ENCODE data around the gene EYA4. TPM values are rescaled to one million over a fixed set of nuclear protein-coding genes. Genes with fewer than 3 reads are reported as not detected.
"Not testable (repeated sequence)": the region's sequence is repeated elsewhere in the genome, so short reads cannot be mapped to it uniquely, and the experiment has no call there.

The EYA4 gene
- total RNA-seq, 2 experiments from 2014 or later: not detected

DNA sequence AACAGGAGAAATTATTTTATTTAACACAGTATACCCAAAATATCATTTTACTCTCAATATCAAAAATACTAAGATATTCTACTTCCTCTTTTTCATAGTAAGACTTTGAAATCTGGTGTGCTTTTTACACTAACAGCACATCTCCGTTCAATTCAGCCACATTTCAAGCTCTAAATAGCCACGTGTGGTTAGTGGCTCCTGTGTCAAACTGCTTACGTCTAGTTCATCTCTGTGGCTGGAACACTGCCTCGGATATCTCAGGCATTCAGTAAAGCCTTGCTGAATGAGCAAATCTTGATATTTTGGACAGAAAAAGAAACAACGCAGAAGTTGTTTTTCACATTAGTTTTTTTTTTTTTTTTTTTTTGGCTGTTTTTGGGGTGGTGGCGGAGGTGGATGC is 136.1 kb downstream of the EYA4 start:
- Mint-ChIP-seq H3K4me1 (ENCODE audit: low read depth) (no peaks in the 10 kb centered on the region), H3K4me3 (no peak overlapping the region), H3K27ac (no peak overlapping the region), H3K36me3 (no peaks in the 10 kb centered on the region), H3K9me3 (no peaks in the 10 kb centered on the region), H3K27me3 (peaks cover 4% of the 10 kb centered on the region)
- DNase-seq: no peak
- intact Hi-C loops (cut with micrococcal nuclease): no loop called here
- POLR2A ChIA-PET: no interaction called here
- CTCF ChIA-PET: no interaction called here

DNA sequence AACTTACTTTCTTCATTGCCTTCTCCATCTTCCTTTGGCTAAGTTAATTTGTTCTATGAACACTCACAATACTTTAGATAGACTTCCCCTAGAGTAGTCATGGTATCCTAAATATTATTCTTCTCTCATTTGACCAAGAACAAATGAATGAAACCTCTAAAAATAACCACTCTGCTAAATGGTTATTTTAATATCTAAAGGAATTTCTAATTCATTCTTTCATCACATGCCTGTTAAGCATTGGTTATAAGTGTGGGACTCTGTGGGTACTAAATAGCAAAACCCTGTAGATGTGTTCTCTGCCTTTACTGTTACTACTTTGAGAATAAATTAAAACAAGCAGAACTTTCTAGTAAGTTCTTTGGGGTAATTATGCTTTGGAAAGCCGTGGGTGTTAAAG is 138.9 kb downstream of the EYA4 start:
- CTCF ChIA-PET: no interaction called here
- no peaks in the 10 kb centered on the region for H3K9me3 Mint-ChIP-seq
- intact Hi-C loops (cut with micrococcal nuclease): no loop called here
- POLR2A ChIA-PET: no interaction called here
- no peak overlapping the region for H3K4me3 Mint-ChIP-seq
- peaks cover 4% of the 10 kb centered on the region for H3K27me3 Mint-ChIP-seq
- no peaks in the 10 kb centered on the region for H3K36me3 Mint-ChIP-seq
- no peak for DNase-seq
- H3K27ac Mint-ChIP-seq: no peak overlapping the region
- no peaks in the 10 kb centered on the region for H3K4me1 Mint-ChIP-seq (ENCODE audit: low read depth)

- CTCF ChIA-PET: no interaction called here
- H3K4me1 Mint-ChIP-seq (ENCODE audit: low read depth): no peaks in the 10 kb centered on the region
- H3K27ac Mint-ChIP-seq: no peak overlapping the region
These were observed 139.6 kb downstream of the EYA4 start for GRCh38 chr6:133380723-133381122.

DNA sequence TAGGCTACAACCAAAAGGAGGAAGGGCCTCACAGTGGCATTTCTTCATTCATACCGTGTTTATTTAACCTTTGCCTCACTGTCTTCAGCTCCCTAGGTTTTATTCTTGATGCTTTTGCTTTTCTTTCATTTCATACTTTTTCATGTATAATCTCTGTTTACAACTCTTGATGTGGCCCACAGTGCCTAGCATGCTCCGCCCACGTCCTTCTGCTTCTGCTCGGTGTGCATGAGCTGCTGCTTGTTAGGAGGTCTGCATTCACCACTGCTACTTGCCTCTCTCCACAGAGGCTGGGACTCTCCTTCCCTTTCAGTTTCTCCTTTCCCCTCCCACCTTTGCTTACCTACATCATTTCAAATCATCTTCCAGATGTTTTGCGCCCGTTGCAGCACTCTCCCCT is 147.6 kb downstream of the EYA4 start:
- H3K27ac Mint-ChIP-seq: no peak overlapping the region
- DNase-seq: no peak
- no peaks in the 10 kb centered on the region for H3K9me3 Mint-ChIP-seq
- no peaks in the 10 kb centered on the region for H3K36me3 Mint-ChIP-seq
- ChIA-PET POLR2A (no interaction called here), CTCF (no interaction called here)
- no peaks in the 10 kb centered on the region for H3K27me3 Mint-ChIP-seq
- no peaks in the 10 kb centered on the region for H3K4me1 Mint-ChIP-seq (ENCODE audit: low read depth)
- intact Hi-C loops (cut with micrococcal nuclease): no loop called here
- no peak overlapping the region for H3K4me3 Mint-ChIP-seq

More at GRCh38 chr6:133380723-133381122, 139.6 kb downstream of the EYA4 start:
- Mint-ChIP-seq H3K36me3 (no peaks in the 10 kb centered on the region), H3K9me3 (no peaks in the 10 kb centered on the region), H3K27me3 (peaks cover 4% of the 10 kb centered on the region), H3K4me3 (no peak overlapping the region)
- DNase-seq: no peak
- intact Hi-C loops (cut with micrococcal nuclease): no loop called here
- POLR2A ChIA-PET: no interaction called here

- DNase-seq: no peak
- no peaks in the 10 kb centered on the region for H3K36me3 Mint-ChIP-seq
- H3K27ac Mint-ChIP-seq: no peak overlapping the region
- ChIA-PET POLR2A (no interaction called here), CTCF (no interaction called here)
- H3K4me3 Mint-ChIP-seq: no peak overlapping the region
- intact Hi-C loops (cut with micrococcal nuclease): no loop called here
- H3K9me3 Mint-ChIP-seq: no peaks in the 10 kb centered on the region
- no peaks in the 10 kb centered on the region for H3K27me3 Mint-ChIP-seq
- no peaks in the 10 kb centered on the region for H3K4me1 Mint-ChIP-seq (ENCODE audit: low read depth)
These were observed 149.0 kb downstream of the EYA4 start for GRCh38 chr6:133390168-133390567.

GRCh38 chr6:133392015-133392414 is 150.9 kb downstream of the EYA4 start:
- Mint-ChIP-seq H3K36me3 (no peaks in the 10 kb centered on the region), H3K4me3 (no peak overlapping the region), H3K9me3 (no peaks in the 10 kb centered on the region), H3K4me1 (ENCODE audit: low read depth) (no peaks in the 10 kb centered on the region), H3K27ac (no peak overlapping the region), H3K27me3 (no peaks in the 10 kb centered on the region)
- ChIA-PET CTCF (no interaction called here), POLR2A (no interaction called here)
- no peak for DNase-seq
- intact Hi-C loops (cut with micrococcal nuclease): no loop called here

DNA sequence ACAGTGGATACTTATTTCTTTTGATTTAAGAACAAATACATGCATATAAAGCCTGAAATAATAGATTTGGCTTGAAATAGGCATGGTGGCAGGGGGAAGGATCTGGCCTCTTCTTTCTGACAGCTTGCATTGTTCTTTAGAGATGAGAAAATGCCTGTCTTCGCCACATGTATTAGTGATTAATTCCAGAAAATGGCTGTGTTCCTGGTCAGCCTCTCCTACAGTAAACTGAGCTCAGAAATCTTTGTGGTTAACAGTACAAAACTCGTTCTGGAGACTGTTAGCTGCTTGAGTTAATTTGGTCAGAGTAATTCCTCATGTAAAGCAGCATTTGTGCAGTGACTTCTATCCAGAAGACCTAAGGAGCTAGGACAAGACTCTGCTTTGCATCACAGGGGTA is 151.5 kb downstream of the EYA4 start:
- Mint-ChIP-seq H3K27me3 (no peaks in the 10 kb centered on the region), H3K4me3 (no peak overlapping the region), H3K27ac (no peak overlapping the region), H3K9me3 (no peaks in the 10 kb centered on the region), H3K36me3 (no peaks in the 10 kb centered on the region), H3K4me1 (ENCODE audit: low read depth) (no peaks in the 10 kb centered on the region)
- ChIA-PET CTCF (no interaction called here), POLR2A (no interaction called here)
- no peak for DNase-seq
- intact Hi-C loops (cut with micrococcal nuclease): no loop called here

GRCh38 chr6:133393891-133394290 is 152.7 kb downstream of the EYA4 start:
- ChIA-PET CTCF (no interaction called here), POLR2A (no interaction called here)
- intact Hi-C loops (cut with micrococcal nuclease): no loop called here
- DNase-seq: no peak
- Mint-ChIP-seq H3K36me3 (no peaks in the 10 kb centered on the region), H3K27ac (no peak overlapping the region), H3K4me3 (no peak overlapping the region), H3K9me3 (no peaks in the 10 kb centered on the region), H3K27me3 (no peaks in the 10 kb centered on the region), H3K4me1 (ENCODE audit: low read depth) (no peaks in the 10 kb centered on the region)

GRCh38 chr6:133394630-133395029 is 153.5 kb downstream of the EYA4 start:
- Mint-ChIP-seq H3K4me3 (no peak overlapping the region), H3K4me1 (ENCODE audit: low read depth) (no peaks in the 10 kb centered on the region), H3K9me3 (no peaks in the 10 kb centered on the region), H3K27ac (no peak overlapping the region), H3K27me3 (no peaks in the 10 kb centered on the region), H3K36me3 (no peaks in the 10 kb centered on the region)
- DNase-seq: no peak
- intact Hi-C loops (cut with micrococcal nuclease): no loop called here
- ChIA-PET POLR2A (no interaction called here), CTCF (no interaction called here)

- H3K9me3 Mint-ChIP-seq: no peaks in the 10 kb centered on the region
- intact Hi-C loops (cut with micrococcal nuclease): no loop called here
- no peaks in the 10 kb centered on the region for H3K27me3 Mint-ChIP-seq
- DNase-seq: no peak
- POLR2A ChIA-PET: no interaction called here
- no peaks in the 10 kb centered on the region for H3K4me1 Mint-ChIP-seq (ENCODE audit: low read depth)
- H3K27ac Mint-ChIP-seq: no peak overlapping the region
- H3K4me3 Mint-ChIP-seq: no peak overlapping the region
- H3K36me3 Mint-ChIP-seq: no peaks in the 10 kb centered on the region
- CTCF ChIA-PET: no interaction called here
These were observed 155.3 kb downstream of the EYA4 start for GRCh38 chr6:133396233-133396983.

GRCh38 chr6:133396984-133397348 is 155.8 kb downstream of the EYA4 start:
- ChIA-PET CTCF (no interaction called here), POLR2A (no interaction called here)
- Mint-ChIP-seq H3K9me3 (no peaks in the 10 kb centered on the region), H3K36me3 (no peaks in the 10 kb centered on the region), H3K4me1 (ENCODE audit: low read depth) (no peaks in the 10 kb centered on the region), H3K4me3 (no peak overlapping the region), H3K27ac (no peak overlapping the region), H3K27me3 (no peaks in the 10 kb centered on the region)
- intact Hi-C loops (cut with micrococcal nuclease): no loop called here
- DNase-seq: no peak

DNA sequence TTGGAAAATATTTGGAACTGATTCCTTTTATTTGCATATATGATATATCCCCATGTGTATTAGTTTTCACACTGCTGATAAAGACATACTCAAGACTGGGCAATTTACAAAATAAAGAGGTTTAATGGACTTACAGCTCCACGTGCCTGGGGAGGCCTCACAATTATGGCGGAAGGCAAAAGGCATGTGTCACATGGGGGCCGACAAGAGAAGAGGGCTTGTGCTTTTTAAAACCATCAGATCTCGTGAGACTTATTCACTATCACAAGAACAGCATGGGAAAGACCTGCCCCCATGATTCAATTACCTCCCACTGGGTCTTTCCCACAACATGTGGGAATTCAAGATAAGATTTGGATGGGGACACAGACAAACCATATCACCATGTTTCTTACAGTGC is 156.4 kb downstream of the EYA4 start:
- H3K36me3 Mint-ChIP-seq; POLR2A ChIA-PET; H3K27ac Mint-ChIP-seq; H3K27me3 Mint-ChIP-seq; intact Hi-C loops (cut with micrococcal nuclease); DNase-seq; H3K4me1 Mint-ChIP-seq (ENCODE audit: low read depth); H3K4me3 Mint-ChIP-seq; CTCF ChIA-PET; H3K9me3 Mint-ChIP-seq: not testable (repeated sequence)

DNA sequence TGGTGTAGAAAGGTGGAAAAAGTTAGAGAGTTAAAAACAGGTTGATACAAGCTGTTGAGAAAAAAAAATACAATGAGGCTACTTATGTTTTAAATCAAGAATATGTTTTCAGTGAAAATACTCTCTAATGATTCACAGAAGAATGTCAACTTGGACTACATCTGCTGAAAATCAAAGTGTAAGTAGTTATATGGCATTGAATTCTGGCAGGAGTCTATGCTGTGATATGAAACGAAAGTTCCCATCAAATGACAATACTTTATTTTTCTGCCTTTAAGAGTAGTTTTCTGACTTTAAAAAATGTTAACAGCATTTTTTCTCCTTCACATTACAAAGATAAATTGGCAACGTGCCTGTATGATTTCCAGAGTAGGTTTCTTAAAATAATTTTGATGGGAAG is 158.3 kb downstream of the EYA4 start:
- no peak for DNase-seq
- no peak overlapping the region for H3K27ac Mint-ChIP-seq
- no peak overlapping the region for H3K4me3 Mint-ChIP-seq
- ChIA-PET POLR2A (no interaction called here), CTCF (no interaction called here)
- no peaks in the 10 kb centered on the region for H3K36me3 Mint-ChIP-seq
- no peaks in the 10 kb centered on the region for H3K9me3 Mint-ChIP-seq
- no peaks in the 10 kb centered on the region for H3K27me3 Mint-ChIP-seq
- no peaks in the 10 kb centered on the region for H3K4me1 Mint-ChIP-seq (ENCODE audit: low read depth)
- intact Hi-C loops (cut with micrococcal nuclease): no loop called here
